SU-DHL-6 (cell line): Measurements from ENCODE around the gene DLGAP3.
A peak's percentile ranks its signal among the peaks of the same experiment; 100 is the strongest.

Experiments
- H2AFZ ChIP-seq: fragments of 200-600 bp; sonication (generic); 2 replicates; pipeline ENCODE4 v1.6.1; 2014; ENCODE audit warnings: low read depth, mild to moderate bottlenecking, moderate library complexity, mixed read lengths, antibody characterized with exemption, low read length; ENCODE audit not compliant: severe bottlenecking
- H3F3A ChIP-seq: fragments of 200-600 bp; shearing (Covaris generic); 2 replicates; pipeline ENCODE4 v1.6.0; 2016; ENCODE audit warnings: antibody characterized with exemption, mild to moderate bottlenecking; ENCODE audit not compliant: insufficient read depth
- H3K27ac ChIP-seq: fragments of 200-600 bp; sonication (generic); 2 replicates; pipeline ENCODE4 v1.5.1; 2016; ENCODE audit warnings: low read depth, mild to moderate bottlenecking, low read length, moderate library complexity, mixed read lengths
- H3K27me3 ChIP-seq: fragments of 200-600 bp; sonication (generic), shearing (Covaris generic); 2 replicates; pipeline ENCODE4 v1.6.0; 2014; ENCODE audit warnings: mild to moderate bottlenecking, low read length
- H3K36me3 ChIP-seq: fragments of 200-600 bp; sonication (generic); 2 replicates; pipeline ENCODE4 v1.6.1; 2014; ENCODE audit warnings: mild to moderate bottlenecking, low read length, mixed read lengths
- H3K4me2 ChIP-seq: fragments of 300-600, 200-600 bp; shearing (Covaris generic), sonication (generic); 2 replicates; pipeline ENCODE4 v1.6.0; 2014; ENCODE audit warnings: low read length, low read depth, mild to moderate bottlenecking; ENCODE audit not compliant: poor library complexity, severe bottlenecking
- H3K4me3 ChIP-seq: fragments of 200-600 bp; sonication (generic); 2 replicates; pipeline ENCODE4 v1.5.1; 2014; ENCODE audit warnings: antibody characterized with exemption, low read length, mild to moderate bottlenecking, mixed read lengths; ENCODE audit not compliant: insufficient read depth, poor library complexity, severe bottlenecking
- H3K79me2 ChIP-seq: fragments of 200-600 bp; sonication (generic); 2 replicates; pipeline ENCODE4 v1.6.1; 2014; ENCODE audit warnings: mild to moderate bottlenecking, low read length, moderate library complexity; ENCODE audit not compliant: insufficient read depth
- H3K9ac ChIP-seq: fragments of 200-600 bp; sonication (generic); 2 replicates; pipeline ENCODE4 v1.7.0; 2014; ENCODE audit warnings: mild to moderate bottlenecking, low read length
- H3K9me2 ChIP-seq: fragments of 200-600 bp; sonication (generic); replicated peaks from 2 replicates; pipeline ENCODE4 v1.6.1; 2014; ENCODE audit warnings: low read length; ENCODE audit not compliant: insufficient read depth
- H3K9me3 ChIP-seq: fragments of 200-600 bp; sonication (generic); 2 replicates; pipeline ENCODE4 v1.6.1; 2014; ENCODE audit warnings: low read length, mixed read lengths; ENCODE audit not compliant: insufficient read depth
- H4K20me1 ChIP-seq: fragments of 200-600 bp; sonication (generic); 2 replicates; pipeline ENCODE4 v1.6.1; 2014; ENCODE audit warnings: low read depth, mild to moderate bottlenecking, antibody characterized with exemption, low read length, moderate library complexity, mixed read lengths
- CTCF ChIP-seq: fragments of 200-600 bp; sonication (generic); IDR thresholded peaks from one replicate; pipeline ENCODE4 v1.5.1; 2017; ENCODE audit warnings: antibody characterized with exemption, mild to moderate bottlenecking, low read length, moderate library complexity; ENCODE audit not compliant: insufficient read depth, poor library complexity, severe bottlenecking
- EZH2phosphoT487 ChIP-seq: fragments of 200-600 bp; sonication (generic), shearing (Covaris generic); conservative IDR thresholded peaks from 2 replicates; pipeline ENCODE4 v1.6.1; 2018; ENCODE audit warnings: mild to moderate bottlenecking, antibody characterized with exemption, low read length, moderate library complexity, mixed read lengths

The DLGAP3 gene

GRCh38 chr1:34928699-34929496 is 552 bp downstream of the DLGAP3 start:
- H3K9me3 ChIP-seq: no peaks in the 10 kb centered on the region
- H3K4me2 ChIP-seq: peak overlapping the region; percentile 54
- TF ChIP-seq CTCF: no peak
- TF ChIP-seq EZH2phosphoT487: no peak
- H3K9me2 ChIP-seq: no peaks in the 10 kb centered on the region
- H3K27ac ChIP-seq: no peak overlapping the region
- no peaks in the 10 kb centered on the region for H4K20me1 ChIP-seq
- H3K9ac ChIP-seq: peak overlapping the region; percentile 40; the same call in 1 of the 2 replicates
- H2AFZ ChIP-seq: no peak overlapping the region
- no peaks in the 10 kb centered on the region for H3K79me2 ChIP-seq
- no peaks in the 10 kb centered on the region for H3F3A ChIP-seq
- H3K27me3 ChIP-seq: no peaks in the 10 kb centered on the region
- no peaks in the 10 kb centered on the region for H3K36me3 ChIP-seq
- H3K4me3 ChIP-seq: peak overlapping the region; percentile 52

- no peak for TF ChIP-seq EZH2phosphoT487
- no peak for TF ChIP-seq CTCF
- Histone ChIP-seq H3K36me3 (no peaks in the 10 kb centered on the region), H3K4me2 (peak overlapping the region; percentile 54), H3K79me2 (no peaks in the 10 kb centered on the region), H3K9ac (no peak overlapping the region), H3K9me2 (no peaks in the 10 kb centered on the region), H3F3A (no peaks in the 10 kb centered on the region), H3K27me3 (no peaks in the 10 kb centered on the region), H4K20me1 (no peaks in the 10 kb centered on the region), H3K4me3 (no peak overlapping the region), H3K27ac (no peak overlapping the region), H3K9me3 (no peaks in the 10 kb centered on the region), H2AFZ (no peak overlapping the region)
Measured at GRCh38 chr1:34928066-34928696, 1.3 kb downstream of the DLGAP3 start.

GRCh38 chr1:34927316-34927715 is 2.1 kb downstream of the DLGAP3 start:
- Histone ChIP-seq H3F3A (no peaks in the 10 kb centered on the region), H3K79me2 (no peaks in the 10 kb centered on the region), H3K36me3 (no peaks in the 10 kb centered on the region), H4K20me1 (no peaks in the 10 kb centered on the region), H3K27ac (no peak overlapping the region), H3K9me2 (no peaks in the 10 kb centered on the region), H3K9me3 (no peaks in the 10 kb centered on the region), H3K4me3 (no peak overlapping the region), H3K9ac (no peak overlapping the region), H2AFZ (no peak overlapping the region), H3K4me2 (no peak overlapping the region), H3K27me3 (no peaks in the 10 kb centered on the region)
- no peak for TF ChIP-seq EZH2phosphoT487
- TF ChIP-seq CTCF: no peak
